Measurements from ENCODE around the gene FUNDC1.

GRCh38 chrX:44489515-44489914 lies 53.1 kb downstream of the FUNDC1 start:
- TF ChIP-seq CTCF (conservative IDR thresholded peaks at IDR 0.05; ENCODE audit: low read length): no peak
- no peak for TF ChIP-seq EZH2phosphoT487 (IDR thresholded peaks at IDR 0.05; ENCODE audit: borderline replicate concordance)

All from Loucy (cell line).